GM19328 (cell line): ENCODE measurements around the gene HARBI1.

Experiments
- ATAC-seq: cut with Tn5 transposase; IDR thresholded peaks from one replicate; pipeline ENCODE4 v1.9.1; 2021; ENCODE audit warnings: mild to moderate bottlenecking, moderate library complexity; ENCODE audit not compliant: unreplicated experiment

The HARBI1 gene, protein sequence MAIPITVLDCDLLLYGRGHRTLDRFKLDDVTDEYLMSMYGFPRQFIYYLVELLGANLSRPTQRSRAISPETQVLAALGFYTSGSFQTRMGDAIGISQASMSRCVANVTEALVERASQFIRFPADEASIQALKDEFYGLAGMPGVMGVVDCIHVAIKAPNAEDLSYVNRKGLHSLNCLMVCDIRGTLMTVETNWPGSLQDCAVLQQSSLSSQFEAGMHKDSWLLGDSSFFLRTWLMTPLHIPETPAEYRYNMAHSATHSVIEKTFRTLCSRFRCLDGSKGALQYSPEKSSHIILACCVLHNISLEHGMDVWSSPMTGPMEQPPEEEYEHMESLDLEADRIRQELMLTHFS

DNA sequence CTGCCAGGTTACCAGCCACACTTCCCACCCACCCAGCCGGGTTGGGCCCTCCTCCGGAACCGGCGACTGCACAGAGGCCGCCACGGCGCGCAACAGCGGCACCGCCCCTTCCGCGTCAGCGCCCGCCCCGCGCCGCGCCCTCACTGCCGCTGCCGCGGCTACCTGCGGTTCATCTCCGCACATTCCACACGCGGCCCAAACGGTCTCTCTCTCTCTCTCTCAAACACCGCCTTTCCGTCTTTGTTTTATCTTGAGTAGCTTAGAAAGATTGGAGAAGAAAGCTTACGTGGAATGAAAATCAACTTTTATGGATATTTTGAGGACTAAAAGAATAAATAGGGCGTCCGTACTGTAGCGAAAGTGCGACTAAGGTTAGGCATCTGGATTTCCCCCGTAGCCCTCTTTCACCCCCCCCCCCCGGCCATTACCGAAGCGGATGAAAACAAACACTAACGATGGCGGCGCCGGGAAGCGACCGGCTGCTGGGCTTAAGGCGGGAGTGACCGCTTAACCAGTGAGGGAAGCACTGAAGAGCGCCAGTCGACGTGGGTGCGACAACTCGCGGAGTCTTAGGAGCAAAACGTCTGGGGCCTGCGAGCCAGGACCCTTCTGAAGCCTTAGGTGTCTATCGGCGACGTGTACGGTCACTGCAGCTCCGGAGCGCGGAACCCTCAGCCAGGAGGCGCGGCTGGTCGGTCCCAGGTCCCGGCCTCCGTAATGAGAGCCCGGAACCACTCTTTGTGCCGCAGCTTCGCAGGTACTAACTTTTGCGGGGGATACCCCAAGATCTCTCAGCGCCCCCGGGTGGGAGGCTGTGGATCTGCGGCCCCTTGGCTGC, at the start of gene HARBI1, which contains the start of gene ATG13:
TSS of gene HARBI1 (minus strand) at position 94 of the 838 bp plus-strand sequence. CDS start 990 bp downstream, outside the sequence.
TSS of gene ATG13 (plus strand) at position 420 of the 838 bp plus-strand sequence. CDS start 26,739 bp downstream, outside the sequence.
- peak; percentile 98 for ATAC-seq

DNA sequence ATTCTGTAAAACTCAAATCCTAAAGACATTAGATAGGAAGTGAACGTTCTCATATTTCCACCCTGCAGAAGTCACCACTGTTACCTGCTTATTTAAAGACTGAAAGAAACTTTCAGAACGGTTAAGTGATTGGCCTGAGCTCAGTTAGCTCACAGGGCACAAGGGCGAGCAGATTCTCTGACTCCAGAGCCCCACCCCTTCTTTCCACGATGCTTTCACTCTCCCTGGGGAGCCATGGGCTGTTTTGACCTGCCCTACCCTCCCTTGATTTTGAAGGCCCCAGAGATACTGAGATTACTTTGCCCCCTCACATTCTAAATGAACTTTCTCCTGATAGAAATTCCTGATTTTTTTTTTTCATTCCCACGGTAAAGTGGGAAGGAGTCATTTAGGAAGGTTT, 49.5 kb upstream of the HARBI1 start:
- ATAC-seq: no peak

DNA sequence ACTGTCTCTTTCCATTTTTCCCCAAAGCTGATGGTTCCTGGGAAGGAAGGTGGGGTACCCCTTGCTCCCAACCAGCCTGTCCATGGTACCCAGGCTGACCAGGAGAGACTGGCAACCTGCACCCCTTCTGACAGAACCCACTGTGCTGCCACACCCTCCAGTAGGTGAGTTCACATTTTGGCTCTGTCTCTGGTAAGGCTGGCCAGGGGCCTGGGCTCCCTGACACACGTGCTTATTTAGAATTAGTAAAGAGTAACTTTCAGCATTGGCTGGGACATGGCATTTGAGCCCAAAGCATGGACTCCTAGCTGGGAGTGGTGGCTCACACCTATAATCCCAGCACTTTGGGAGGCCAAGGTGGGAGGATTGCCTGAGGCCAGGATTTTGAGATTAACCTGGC, 48.3 kb upstream of the HARBI1 start:
- no peak for ATAC-seq

DNA sequence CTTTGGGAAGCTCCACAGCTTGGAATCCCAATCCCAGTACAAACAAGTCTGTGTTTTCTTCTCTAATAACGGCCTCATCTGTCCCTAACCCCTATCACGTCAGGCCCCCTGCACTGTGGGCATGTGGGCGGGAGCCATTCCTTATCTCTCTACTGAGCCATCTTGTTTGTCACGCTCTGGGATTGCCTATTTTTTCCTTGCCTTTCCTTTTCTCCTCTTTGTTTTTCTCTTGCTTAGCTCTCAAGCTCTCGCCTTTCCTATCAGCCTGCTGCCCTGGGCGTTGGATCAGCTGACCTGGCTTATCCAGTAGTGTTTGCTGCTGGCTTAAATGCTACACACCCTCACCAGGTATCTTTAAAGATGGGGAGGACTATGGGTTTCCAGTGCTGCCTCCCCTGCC, 47.6 kb upstream of the HARBI1 start:
- ATAC-seq: no peak

DNA sequence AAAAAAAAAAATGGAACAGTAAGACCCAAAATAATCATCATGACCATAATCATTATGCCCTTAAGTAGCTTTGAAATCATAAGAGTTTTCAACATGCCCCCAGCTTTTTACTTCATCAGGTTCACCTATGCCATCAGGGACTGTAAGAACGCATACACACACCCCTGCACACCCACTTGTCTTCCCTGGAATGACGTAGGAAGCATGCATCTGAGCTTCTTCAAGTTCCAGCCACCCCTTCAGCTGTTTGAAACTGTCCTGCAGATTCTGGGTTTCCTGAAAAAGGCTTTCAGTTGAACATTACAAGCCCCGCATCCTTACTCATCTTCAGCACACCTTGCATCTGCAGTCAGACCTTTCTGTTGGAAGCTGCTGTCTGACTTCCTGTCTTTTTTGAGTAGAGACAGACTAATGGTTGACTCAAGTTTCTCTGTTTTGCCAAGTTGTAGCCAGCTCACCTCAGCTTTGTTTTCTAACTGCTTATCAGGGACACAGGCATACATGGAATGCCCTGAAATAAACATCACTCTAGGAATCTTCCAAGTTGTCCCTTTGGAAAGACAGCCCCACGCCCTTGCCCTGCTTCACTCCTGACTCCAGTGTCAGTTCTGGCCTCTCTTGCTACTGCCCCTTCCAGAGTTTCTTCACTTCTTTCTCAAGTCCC, 46.4 kb upstream of the HARBI1 start:
- ATAC-seq: no peak

DNA sequence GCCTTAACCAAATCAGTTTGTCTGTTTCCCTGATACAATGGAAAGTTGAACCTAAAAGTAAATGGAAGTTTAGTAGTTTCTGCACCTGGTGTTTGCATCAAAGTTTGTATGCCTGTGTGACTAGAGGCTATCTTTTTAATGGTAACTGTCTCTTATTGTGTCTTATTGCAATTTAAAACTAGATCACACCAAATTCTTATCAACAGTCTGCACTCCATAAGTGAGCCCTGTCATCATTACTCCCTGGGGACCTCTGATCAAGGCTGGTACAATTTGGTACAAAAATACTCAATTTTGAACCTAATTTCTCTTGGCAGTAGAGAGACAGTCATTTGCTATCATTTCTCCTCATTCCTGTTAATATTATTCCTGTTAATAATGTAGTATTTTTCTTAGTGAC, 45.3 kb upstream of the HARBI1 start:
- ATAC-seq: no peak

DNA sequence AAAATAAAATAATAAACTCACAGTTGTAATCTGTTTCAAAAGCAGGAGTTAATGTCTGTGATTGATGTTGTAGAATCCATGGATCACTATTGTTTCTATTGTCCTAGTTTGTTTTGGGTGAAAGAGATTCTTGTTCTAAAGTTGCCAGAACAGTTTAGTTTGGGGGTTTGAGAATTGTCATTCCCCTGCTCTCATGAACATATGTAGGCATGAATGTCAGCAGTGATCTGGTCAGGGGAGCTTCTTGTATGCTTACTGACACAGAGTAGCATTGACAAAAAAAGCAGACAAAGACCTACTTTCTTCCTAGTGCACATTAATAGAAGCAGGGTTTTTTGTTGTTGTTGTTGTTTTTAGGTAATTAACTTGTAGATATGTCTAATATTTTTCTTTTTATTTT, 44.8 kb upstream of the HARBI1 start:
- ATAC-seq: no peak

DNA sequence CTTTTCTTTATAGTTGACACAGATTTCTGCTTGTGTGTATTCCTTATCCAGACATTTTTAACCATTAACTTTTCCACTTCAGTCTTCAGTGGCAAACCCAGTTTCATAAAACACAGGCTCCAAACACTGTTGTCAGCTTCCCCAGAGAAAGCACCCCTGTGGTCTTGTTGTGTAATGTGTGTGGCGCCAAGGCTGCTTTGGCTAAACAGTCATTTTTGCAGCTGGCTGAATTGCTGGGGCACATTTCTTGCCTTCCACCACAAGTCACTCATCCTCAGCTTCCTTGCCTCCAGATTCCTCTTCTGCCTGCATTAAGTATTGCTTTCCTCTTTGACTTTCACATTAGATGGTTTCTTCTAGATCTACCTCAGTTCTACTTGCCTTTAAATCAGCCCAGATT, 42.9 kb upstream of the HARBI1 start:
- no peak for ATAC-seq

DNA sequence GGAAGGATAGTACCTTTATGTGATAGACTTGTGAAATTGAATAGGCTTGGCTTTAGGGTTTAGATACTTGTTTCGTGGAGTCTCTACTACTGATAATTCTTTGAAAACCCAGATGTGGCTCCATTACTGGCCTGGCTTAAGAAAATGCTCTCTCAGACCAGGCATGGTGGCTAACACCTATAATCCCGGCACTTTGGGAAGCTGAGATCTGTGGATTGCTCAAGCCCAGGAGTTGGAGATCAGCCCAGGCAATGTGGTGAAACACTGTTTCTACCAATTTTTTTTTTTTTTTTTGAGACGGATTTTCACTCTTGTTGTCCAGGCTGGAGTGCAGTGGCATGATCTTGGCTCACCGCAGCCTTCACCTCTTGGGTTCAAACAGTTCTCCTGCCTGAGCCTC, 41.2 kb upstream of the HARBI1 start:
- ATAC-seq: no peak

DNA sequence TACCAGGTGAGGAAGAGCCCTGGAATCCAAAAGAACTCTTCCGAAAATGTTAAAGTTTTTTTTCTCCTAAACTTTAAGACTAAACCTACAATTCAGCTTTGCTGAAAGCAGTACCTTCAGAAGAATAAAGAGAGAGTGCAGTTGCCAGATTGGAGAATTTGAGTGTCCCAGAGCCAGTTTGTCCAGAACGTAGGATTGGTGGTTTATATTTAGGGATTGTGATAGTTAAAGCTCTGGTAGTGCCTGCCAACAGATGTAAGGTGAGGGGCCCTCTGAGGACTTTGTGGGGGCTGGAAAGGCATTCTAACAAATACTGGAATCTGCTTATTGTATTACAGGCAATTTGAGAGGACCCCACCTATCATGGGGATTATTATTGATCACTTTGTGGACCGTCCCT, 40.2 kb upstream of the HARBI1 start:
- ATAC-seq: no peak

DNA sequence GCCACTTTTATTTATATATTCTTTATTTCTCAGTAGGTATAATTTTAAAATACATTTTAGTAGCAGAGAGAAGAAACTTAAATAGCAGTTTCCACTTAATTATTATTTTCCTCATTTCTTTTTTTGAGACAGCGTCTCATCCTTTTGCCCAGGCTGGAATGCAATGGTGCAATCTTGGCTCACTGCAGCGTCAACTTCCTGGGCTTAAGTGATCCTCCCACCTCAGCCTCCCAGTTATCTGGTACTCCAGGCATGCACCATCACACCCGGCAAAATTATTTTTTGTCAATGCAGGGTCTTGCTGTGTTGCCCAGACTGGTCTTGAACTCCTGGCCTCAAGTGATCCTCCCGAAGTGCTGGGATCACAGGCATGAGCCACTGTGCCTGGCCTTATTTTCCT, 38.6 kb upstream of the HARBI1 start:
- no peak for ATAC-seq

DNA sequence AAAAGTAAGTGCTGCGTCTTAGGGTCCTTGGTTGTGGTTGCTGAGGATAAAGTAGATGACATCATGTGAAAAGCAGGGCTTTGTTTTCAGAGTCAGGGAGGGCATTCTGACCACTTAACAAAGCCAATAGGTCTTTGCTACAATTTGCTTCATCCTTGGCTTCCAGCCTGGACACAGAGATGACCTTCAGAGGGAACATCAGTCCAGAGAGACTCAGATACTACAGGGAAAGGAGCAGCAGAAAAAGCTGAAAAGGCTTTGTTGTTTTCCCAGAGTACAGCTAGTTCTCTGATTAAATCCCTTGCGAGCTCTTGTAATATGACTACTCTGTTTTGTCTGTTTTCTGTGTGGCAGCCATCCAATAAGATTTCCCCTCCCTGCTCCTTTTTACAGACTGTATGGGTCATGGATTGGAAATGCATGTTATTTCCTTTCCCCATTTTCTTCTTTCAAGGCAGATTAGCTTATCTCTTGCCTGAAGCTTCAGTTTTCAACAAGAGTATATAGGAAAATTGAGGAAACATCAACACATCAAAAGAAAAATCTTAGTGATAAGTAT, 32.2 kb upstream of the HARBI1 start:
- ATAC-seq: no peak

DNA sequence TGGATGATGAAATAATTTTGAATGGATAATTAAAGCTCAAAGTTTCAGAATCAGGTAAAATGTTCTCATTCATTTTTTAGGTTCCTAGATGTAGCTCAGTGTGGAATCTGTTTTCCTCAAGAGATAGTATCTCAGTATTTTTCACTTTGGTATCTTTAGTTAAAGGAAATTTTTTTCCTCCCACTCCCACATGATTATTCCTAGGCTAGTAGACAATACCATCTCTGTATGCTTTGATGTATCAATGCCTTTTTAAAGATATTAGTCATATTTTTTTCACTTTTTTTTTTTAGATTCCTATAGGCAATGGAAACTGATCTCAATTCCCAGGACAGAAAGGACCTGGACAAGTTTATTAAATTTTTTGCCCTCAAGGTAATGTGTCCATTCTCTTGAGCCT, 27.0 kb upstream of the HARBI1 start:
- no peak for ATAC-seq

DNA sequence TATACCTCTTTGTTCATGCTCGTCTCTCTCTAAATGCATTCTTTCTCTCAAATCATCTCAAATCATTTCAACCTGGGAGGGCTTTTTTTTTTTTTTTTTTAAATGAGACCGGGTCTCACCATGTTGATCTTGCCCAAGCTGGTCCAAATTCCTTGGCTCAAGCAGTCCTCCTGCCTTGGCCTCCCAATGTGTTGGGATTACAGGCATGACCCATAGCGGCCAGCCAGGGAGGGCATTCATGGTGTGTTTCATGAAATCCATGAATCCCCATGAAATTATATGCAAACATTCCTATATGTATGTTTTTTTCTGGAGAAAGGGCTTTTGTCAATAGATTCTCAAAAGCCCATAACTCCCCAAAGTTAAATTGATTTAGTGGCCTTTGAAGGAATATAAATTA, 26.5 kb upstream of the HARBI1 start:
- no peak for ATAC-seq

DNA sequence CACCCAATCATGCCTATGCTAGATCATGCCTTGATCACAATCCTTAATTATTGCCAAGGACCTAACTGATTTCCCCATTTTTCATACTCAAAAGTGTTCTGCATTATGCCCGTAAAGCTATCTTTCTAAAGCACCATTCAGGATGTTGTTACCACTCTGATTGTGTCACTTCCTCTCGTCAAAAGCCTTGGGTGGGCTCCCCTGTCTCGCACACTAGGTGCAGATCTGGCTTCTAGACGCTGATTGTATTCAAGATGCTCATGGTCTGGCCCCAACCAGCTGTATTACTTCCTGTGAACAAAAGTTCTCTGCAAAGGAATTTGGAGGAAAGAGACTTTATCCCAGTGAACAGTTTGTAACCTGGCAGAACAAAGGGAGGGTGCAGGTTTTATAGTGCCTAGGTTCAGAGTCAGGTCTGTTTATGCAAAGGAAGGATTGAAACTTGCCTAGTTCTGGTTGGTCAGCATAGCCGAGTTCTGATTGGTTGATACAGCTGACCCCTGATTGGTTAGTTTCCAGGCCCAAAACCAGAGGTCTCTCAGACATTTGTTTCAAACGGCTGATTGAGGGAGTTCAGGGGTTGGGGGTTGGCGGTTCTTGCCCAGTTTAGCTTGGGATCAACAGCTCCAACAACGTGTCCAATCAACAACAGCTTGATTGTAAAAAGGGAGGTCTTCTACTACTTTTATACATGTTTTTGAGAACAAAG, 25.8 kb upstream of the HARBI1 start:
- ATAC-seq: no peak

DNA sequence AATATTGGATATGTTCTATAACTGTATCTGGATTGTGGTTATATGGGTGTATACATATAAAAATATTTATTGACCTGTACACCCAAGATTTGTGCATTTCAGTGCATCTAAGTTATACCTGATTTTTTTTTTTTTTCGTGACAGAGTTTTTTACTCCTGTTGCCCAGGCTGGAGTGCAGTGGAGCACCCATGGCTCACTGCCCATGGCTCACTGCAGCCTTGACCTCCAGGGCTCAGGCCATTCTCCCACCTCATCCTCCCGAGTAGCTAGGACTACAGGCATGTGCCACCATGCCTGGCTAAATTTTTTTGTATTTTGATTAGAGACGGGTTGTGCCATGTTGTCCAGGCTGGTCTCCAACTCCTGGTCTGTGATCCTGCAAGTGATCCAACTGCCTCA, 24.6 kb upstream of the HARBI1 start:
- no peak for ATAC-seq

DNA sequence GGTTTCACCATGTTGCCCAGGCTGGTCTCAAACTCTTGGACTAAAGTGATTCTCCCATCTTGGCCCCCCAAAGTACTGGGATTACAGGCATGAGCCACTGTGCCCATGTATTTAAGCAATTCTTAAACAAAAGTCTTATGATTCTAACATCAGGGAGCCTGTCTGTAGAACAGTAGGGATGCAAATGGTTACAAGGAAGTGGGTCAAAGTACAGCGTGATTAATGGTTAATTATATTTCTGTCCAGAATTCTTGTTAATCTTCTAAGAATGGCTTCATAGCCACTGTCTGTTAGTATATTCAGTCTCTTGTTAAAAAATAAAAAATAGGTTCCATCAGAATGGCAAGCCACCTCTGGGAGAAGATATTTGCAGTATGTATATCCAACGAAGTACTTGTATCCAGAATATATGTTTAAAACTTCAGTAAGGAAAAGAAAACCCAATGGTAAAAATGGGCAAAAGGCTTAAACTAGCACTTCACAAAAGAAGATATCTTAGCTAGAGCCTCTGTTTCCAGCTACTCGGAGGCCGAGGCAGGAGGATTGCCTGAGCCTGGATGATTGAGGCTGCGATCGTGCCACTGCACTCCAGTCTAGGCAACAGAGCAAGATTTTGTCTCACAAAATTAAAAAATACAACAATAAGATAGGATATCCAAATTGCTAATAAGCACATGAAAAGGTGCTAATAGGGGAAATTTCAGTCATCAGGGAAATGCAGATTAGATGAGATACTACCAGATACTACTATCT, 23.2 kb upstream of the HARBI1 start:
- ATAC-seq: no peak

DNA sequence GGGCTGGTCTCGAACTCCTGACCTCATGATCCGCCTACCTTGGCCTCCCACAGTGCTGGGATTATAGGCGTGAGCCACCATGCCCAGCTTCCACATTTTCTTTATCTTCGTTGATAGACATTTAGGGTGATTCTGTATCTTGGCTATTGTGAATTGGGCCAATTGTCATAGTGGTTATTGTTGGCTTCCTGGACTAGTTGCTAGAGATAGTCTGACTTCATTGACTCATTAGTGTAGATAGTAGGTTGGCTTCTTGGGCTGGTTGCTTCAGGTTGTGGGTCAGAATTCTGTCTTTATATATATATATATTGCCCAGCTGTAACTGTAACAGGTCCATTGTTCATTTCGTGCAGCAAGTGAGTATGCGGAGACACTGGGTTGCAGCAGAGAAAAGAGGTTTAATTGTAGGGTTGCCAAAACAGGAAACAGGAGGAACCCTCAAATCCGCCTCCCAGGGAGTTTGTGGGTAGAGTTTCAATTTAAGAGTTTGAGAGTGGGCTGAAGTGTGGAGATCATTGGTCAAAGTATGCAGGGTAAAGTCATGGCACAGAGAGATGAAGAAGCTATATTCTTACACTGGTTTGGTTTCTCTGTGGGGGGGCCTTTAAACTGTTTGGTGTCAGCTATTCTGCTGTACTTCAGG, 22.3 kb upstream of the HARBI1 start:
- ATAC-seq: no peak

DNA sequence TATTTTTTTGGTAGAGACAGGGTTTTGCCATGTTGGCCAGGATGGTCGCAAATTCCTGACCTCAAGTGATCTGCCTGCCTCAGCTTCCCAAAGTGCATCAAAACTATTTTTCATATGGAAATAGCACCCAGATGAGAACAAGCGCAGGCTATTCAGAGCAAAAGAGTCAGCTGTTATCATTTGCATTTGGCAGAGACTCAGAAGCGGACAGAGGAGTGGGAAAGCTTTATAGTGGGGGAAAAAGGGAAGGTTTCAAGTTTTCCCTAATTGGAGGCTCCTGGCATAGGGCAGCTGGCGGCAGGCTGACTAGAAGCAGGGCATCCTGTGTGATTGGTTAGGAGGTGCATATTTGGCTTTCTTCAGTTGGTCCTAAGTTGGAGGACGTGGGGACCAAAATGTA, 20.5 kb upstream of the HARBI1 start:
- no peak for ATAC-seq
